GM10266 (cell line): Measurements from ENCODE around the gene CFAP54.

Experiments
- DNase-seq: peaks from one replicate; pipeline ENCODE4 v3.0.0; 2012; ENCODE audit errors: extremely low spot score
- CTCF ChIP-seq: IDR thresholded peaks from 2 replicates; pipeline ENCODE4 v1.5.1; 2012; ENCODE audit warnings: mild to moderate bottlenecking, low read depth; ENCODE audit not compliant: control insufficient read depth, insufficient read depth; ENCODE audit errors: missing control alignments

The CFAP54 gene

GRCh38 chr12:96774496-96775256, 285.3 kb downstream of the CFAP54 start:
- no peak for DNase-seq
- no peak for TF ChIP-seq CTCF

- TF ChIP-seq CTCF = no peak
- no peak for DNase-seq
These were observed 287.5 kb downstream of the CFAP54 start for GRCh38 chr12:96776908-96777307.

GRCh38 chr12:96780330-96780729, 291.0 kb downstream of the CFAP54 start:
- TF ChIP-seq CTCF = no peak
- DNase-seq = no peak

- no peak for TF ChIP-seq CTCF
- DNase-seq = no peak
These were observed 297.4 kb downstream of the CFAP54 start for GRCh38 chr12:96786791-96787190.

- no peak for DNase-seq
- TF ChIP-seq CTCF = no peak
These were observed 314.6 kb downstream of the CFAP54 start for GRCh38 chr12:96803969-96804368.

GRCh38 chr12:96806272-96806671, 316.9 kb downstream of the CFAP54 start:
- no peak for TF ChIP-seq CTCF
- no peak for DNase-seq

GRCh38 chr12:96807741-96808140, 318.4 kb downstream of the CFAP54 start:
- no peak for TF ChIP-seq CTCF
- DNase-seq = no peak
